Parathyroid adenoma (tissue), 2 donors: ENCODE measurements around the gene DNASE1L2.
"Not testable (repeated sequence)": the region's sequence is repeated elsewhere in the genome, so short reads cannot be mapped to it uniquely, and the experiment has no call there.

ENCODE experiments used
- H2AFZ ChIP-seq: fragments of 300-600 bp; sonication (generic); one replicate; pipeline ENCODE4 v1.7.0; 2017; ENCODE audit warnings: antibody characterized with exemption, mild to moderate bottlenecking
- H3K27ac ChIP-seq: fragments of 300-600 bp; sonication (generic); one replicate; pipeline ENCODE4 v1.7.0; 2017
- H3K27me3 ChIP-seq: fragments of 300-600 bp; sonication (generic); one replicate; pipeline ENCODE4 v1.7.0; 2017; ENCODE audit warnings: low read length; ENCODE audit not compliant: control insufficient read depth, insufficient read depth
- H3K36me3 ChIP-seq: fragments of 300-600 bp; sonication (generic); one replicate; pipeline ENCODE4 v1.7.0; 2017; ENCODE audit warnings: low read length; ENCODE audit not compliant: control insufficient read depth, insufficient read depth
- H3K4me1 ChIP-seq: fragments of 300-600 bp; sonication (generic); one replicate; pipeline ENCODE4 v1.7.0; 2017; ENCODE audit warnings: control low read depth
- H3K4me2 ChIP-seq: fragments of 300-600 bp; sonication (generic); one replicate; pipeline ENCODE4 v1.7.0; 2017; ENCODE audit warnings: low read length
- H3K4me3 ChIP-seq: fragments of 300-600 bp; sonication (generic); one replicate; pipeline ENCODE4 v1.7.0; 2017; ENCODE audit warnings: low read depth, low read length
- H3K79me2 ChIP-seq: fragments of 300-600 bp; sonication (generic); one replicate; pipeline ENCODE4 v1.7.0; 2017; ENCODE audit warnings: control low read depth
- H3K9ac ChIP-seq: fragments of 300-600 bp; sonication (generic); one replicate; pipeline ENCODE4 v1.7.0; 2017; ENCODE audit warnings: mild to moderate bottlenecking
- H3K9me3 ChIP-seq: fragments of 300-600 bp; sonication (generic); one replicate; pipeline ENCODE4 v1.7.0; 2017; ENCODE audit warnings: low read length; ENCODE audit not compliant: control insufficient read depth
- CTCF ChIP-seq: fragments of 300-600 bp; sonication (generic); IDR thresholded peaks from one replicate; pipeline ENCODE4 v1.7.0; 2017; ENCODE audit warnings: antibody characterized with exemption, mild to moderate bottlenecking
- donor health status: primary hyperparathyroidism.

The DNASE1L2 gene

GRCh38 chr16:2200313-2200712 is 35.9 kb upstream of the DNASE1L2 start:
- no peaks in the 10 kb centered on the region for H3K79me2 ChIP-seq
- H3K4me1 ChIP-seq: peaks cover 5% of the 10 kb centered on the region
- H3K27me3 ChIP-seq: no peaks in the 10 kb centered on the region
- H3K4me3 ChIP-seq: no peak overlapping the region
- H3K4me2 ChIP-seq: no peak overlapping the region
- no peaks in the 10 kb centered on the region for H3K36me3 ChIP-seq
- no peak for TF ChIP-seq CTCF
- no peak overlapping the region for H2AFZ ChIP-seq
- no peak overlapping the region for H3K27ac ChIP-seq
- H3K9ac ChIP-seq: no peak overlapping the region
- H3K9me3 ChIP-seq: no peaks in the 10 kb centered on the region

- not testable (repeated sequence) for H3K36me3 ChIP-seq, H3K4me2 ChIP-seq, H3K9ac ChIP-seq, H3K27me3 ChIP-seq, H2AFZ ChIP-seq, H3K4me3 ChIP-seq, H3K27ac ChIP-seq, H3K4me1 ChIP-seq, H3K79me2 ChIP-seq, H3K9me3 ChIP-seq
Observed at GRCh38 chr16:2203119-2203688, 33.0 kb upstream of the DNASE1L2 start.

- peak overlapping the region; percentile 91 for H3K27ac ChIP-seq
- H3K27me3 ChIP-seq: no peaks in the 10 kb centered on the region
- H3K4me3 ChIP-seq: peak overlapping the region; percentile 99
- peak overlapping the region; percentile 96 for H3K4me2 ChIP-seq
- no peak for TF ChIP-seq CTCF
- peak overlapping the region; percentile 74 for H3K9ac ChIP-seq
- peak overlapping the region; percentile 95 for H2AFZ ChIP-seq
- no peaks in the 10 kb centered on the region for H3K9me3 ChIP-seq
- peaks cover 3% of the 10 kb centered on the region for H3K4me1 ChIP-seq
- no peaks in the 10 kb centered on the region for H3K79me2 ChIP-seq
- H3K36me3 ChIP-seq: no peaks in the 10 kb centered on the region
Observed at GRCh38 chr16:2204416-2205103, 31.7 kb upstream of the DNASE1L2 start.

GRCh38 chr16:2205104-2205966 is 30.9 kb upstream of the DNASE1L2 start, which contains the start of gene MLST8:
Gene MLST8 (plus strand): TSS chr16:2205454. CDS start chr16:2206086, 632 bp downstream.
- Histone ChIP-seq H2AFZ (peak within 1 kb of the TSS; percentile 95), H3K4me3 (peak within 1 kb of the TSS; percentile 99), H3K27me3 (no peaks in the 10 kb centered on the region), H3K27ac (peak within 1 kb of the TSS; percentile 91), H3K4me1 (peaks cover 3% of the 10 kb centered on the region), H3K9me3 (no peaks in the 10 kb centered on the region), H3K36me3 (no peaks in the 10 kb centered on the region), H3K79me2 (no peaks in the 10 kb centered on the region), H3K4me2 (peak within 1 kb of the TSS; percentile 96), H3K9ac (peak within 1 kb of the TSS; percentile 74)
- peak; percentile 40 for TF ChIP-seq CTCF

GRCh38 chr16:2205967-2206313 is 30.3 kb upstream of the DNASE1L2 start:
- H3K27me3 ChIP-seq: no peaks in the 10 kb centered on the region
- H3K9me3 ChIP-seq: no peaks in the 10 kb centered on the region
- peak overlapping the region; percentile 95 for H2AFZ ChIP-seq
- no peaks in the 10 kb centered on the region for H3K36me3 ChIP-seq
- H3K4me1 ChIP-seq: peaks cover 3% of the 10 kb centered on the region
- H3K27ac ChIP-seq: peak overlapping the region; percentile 91
- H3K9ac ChIP-seq: no peak overlapping the region
- peak overlapping the region; percentile 96 for H3K4me2 ChIP-seq
- TF ChIP-seq CTCF: no peak
- no peaks in the 10 kb centered on the region for H3K79me2 ChIP-seq
- H3K4me3 ChIP-seq: peak overlapping the region; percentile 99
